ENCODE results near the gene PDSS1.

PDSS1 gene

DNA sequence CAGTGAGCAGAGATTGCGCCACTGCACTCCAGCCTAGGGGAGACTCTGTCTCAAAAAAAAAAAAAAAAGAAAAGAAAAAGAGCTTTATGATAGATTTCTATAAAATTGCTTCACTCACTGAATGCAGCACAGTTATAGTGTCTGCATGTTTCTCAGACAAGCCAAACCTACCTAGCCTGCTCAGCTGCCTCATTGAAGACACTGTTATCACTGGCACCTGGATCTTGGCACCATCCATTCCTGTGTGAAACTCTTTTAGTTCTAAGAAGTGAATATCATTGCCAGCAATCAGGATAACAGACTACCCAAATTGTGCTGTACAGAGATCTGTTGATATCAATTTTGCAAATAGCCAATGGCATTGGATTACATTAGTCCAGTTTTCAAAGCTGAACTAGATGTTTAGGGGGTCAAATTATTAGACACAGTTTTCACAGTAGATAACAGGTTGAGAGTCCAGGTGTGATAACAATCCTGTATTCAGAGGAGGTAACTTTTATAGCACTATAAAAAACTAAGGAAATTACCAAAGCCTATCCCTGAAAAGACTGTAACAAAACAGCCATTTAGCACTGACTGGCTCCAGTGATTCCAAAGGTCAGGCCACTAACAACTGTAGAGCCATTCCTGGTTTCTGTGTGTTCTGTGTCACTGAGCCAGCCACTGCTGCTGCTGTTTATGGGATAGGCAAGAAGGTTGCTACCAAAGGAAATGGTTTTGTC, 17.1 kb downstream of the PDSS1 start:
- H3K4me2 ChIP-seq (ENCODE audit: low read depth, low read length, poor library complexity, severe bottlenecking): no peak overlapping the region
- H2AFZ ChIP-seq (ENCODE audit: low read length): no peak overlapping the region
- no peaks in the 10 kb centered on the region for H3K9me2 ChIP-seq (replicated peaks; ENCODE audit: low read depth, low read length)
- H3K9me3 ChIP-seq (ENCODE audit: insufficient read depth, low read depth, low read length): no peaks in the 10 kb centered on the region
- H3K79me2 ChIP-seq (ENCODE audit: insufficient read depth, low read length): no peaks in the 10 kb centered on the region
- no peaks in the 10 kb centered on the region for H3F3A ChIP-seq (ENCODE audit: low read depth)
- no peaks in the 10 kb centered on the region for H4K20me1 ChIP-seq (ENCODE audit: insufficient read depth, low read length, poor library complexity, severe bottlenecking)
- H3K4me3 ChIP-seq (ENCODE audit: low read length, poor library complexity, severe bottlenecking): no peak overlapping the region
- no peak overlapping the region for H3K9ac ChIP-seq (ENCODE audit: low read depth, low read length, poor library complexity, severe bottlenecking)
- peaks cover 30% of the 10 kb centered on the region; the same call in 1 of the 2 replicates for H3K36me3 ChIP-seq (ENCODE audit: insufficient read depth, low read length)
- no peaks in the 10 kb centered on the region for H3K4me1 ChIP-seq (ENCODE audit: insufficient read depth, low read length, poor library complexity, severe bottlenecking)
- TF ChIP-seq, protein P1, sequence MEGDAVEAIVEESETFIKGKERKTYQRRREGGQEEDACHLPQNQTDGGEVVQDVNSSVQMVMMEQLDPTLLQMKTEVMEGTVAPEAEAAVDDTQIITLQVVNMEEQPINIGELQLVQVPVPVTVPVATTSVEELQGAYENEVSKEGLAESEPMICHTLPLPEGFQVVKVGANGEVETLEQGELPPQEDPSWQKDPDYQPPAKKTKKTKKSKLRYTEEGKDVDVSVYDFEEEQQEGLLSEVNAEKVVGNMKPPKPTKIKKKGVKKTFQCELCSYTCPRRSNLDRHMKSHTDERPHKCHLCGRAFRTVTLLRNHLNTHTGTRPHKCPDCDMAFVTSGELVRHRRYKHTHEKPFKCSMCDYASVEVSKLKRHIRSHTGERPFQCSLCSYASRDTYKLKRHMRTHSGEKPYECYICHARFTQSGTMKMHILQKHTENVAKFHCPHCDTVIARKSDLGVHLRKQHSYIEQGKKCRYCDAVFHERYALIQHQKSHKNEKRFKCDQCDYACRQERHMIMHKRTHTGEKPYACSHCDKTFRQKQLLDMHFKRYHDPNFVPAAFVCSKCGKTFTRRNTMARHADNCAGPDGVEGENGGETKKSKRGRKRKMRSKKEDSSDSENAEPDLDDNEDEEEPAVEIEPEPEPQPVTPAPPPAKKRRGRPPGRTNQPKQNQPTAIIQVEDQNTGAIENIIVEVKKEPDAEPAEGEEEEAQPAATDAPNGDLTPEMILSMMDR (conservative IDR thresholded peaks at IDR 0.05; ENCODE audit: low read length): no peak
- no peak for TF ChIP-seq EZH2phosphoT487 (IDR thresholded peaks at IDR 0.05; ENCODE audit: borderline replicate concordance)
- no peaks in the 10 kb centered on the region for H3K27me3 ChIP-seq (ENCODE audit: insufficient read depth, low read length, poor library complexity, severe bottlenecking)

DNA sequence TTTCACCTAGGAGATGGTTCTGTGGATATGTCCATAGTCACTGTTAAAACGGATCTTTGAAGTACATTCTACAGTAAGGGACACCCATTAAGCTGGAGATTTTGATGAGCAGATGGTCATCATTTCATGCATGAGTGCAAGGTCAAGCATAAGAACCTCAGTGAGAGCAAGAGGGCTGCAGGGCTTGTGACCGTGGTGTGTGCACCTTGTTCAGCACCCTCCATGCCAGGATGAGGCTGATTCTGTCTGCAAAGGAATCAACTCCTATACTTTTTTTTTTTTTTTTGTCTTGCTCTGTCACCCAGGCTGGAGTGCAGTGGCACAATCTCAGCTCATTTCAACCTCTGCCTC, 17.6 kb downstream of the PDSS1 start:
- no peaks in the 10 kb centered on the region for H3K9me3 ChIP-seq (ENCODE audit: insufficient read depth, low read depth, low read length)
- H4K20me1 ChIP-seq (ENCODE audit: insufficient read depth, low read length, poor library complexity, severe bottlenecking): no peaks in the 10 kb centered on the region
- H2AFZ ChIP-seq (ENCODE audit: low read length): no peak overlapping the region
- no peaks in the 10 kb centered on the region for H3K79me2 ChIP-seq (ENCODE audit: insufficient read depth, low read length)
- peaks cover 28% of the 10 kb centered on the region; the same call in 1 of the 2 replicates for H3K36me3 ChIP-seq (ENCODE audit: insufficient read depth, low read length)
- no peaks in the 10 kb centered on the region for H3K27me3 ChIP-seq (ENCODE audit: insufficient read depth, low read length, poor library complexity, severe bottlenecking)
- H3K4me3 ChIP-seq (ENCODE audit: low read length, poor library complexity, severe bottlenecking): no peak overlapping the region
- H3K4me2 ChIP-seq (ENCODE audit: low read depth, low read length, poor library complexity, severe bottlenecking): no peak overlapping the region
- H3K4me1 ChIP-seq (ENCODE audit: insufficient read depth, low read length, poor library complexity, severe bottlenecking): no peaks in the 10 kb centered on the region
- H3K9me2 ChIP-seq (replicated peaks; ENCODE audit: low read depth, low read length): no peaks in the 10 kb centered on the region
- no peak overlapping the region for H3K9ac ChIP-seq (ENCODE audit: low read depth, low read length, poor library complexity, severe bottlenecking)
- TF ChIP-seq EZH2phosphoT487 (IDR thresholded peaks at IDR 0.05; ENCODE audit: borderline replicate concordance): no peak
- TF ChIP-seq, protein P1 (conservative IDR thresholded peaks at IDR 0.05; ENCODE audit: low read length): no peak
- H3F3A ChIP-seq (ENCODE audit: low read depth): no peaks in the 10 kb centered on the region

DNA sequence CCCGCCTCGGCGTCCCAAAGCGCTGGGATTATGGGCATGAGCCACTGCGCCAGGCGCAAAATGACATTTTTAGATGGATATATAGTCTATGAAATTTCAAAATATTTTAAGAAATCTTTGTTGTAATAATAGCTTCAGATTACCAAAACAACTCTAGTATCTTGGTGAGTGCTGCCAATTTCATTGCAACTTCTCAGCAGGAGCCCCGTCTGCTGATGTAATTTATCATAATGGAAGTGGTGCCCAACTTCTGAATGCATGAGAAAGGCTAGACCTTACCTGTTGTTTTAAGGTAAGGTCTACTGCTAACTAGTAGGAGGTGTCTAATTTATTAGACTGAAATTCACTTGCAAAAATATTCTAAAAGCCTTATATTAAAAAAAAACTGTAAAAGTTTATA, 20.0 kb downstream of the PDSS1 start:
- H3K4me3 ChIP-seq (ENCODE audit: low read length, poor library complexity, severe bottlenecking): no peak overlapping the region
- no peaks in the 10 kb centered on the region for H3F3A ChIP-seq (ENCODE audit: low read depth)
- no peaks in the 10 kb centered on the region for H3K9me2 ChIP-seq (replicated peaks; ENCODE audit: low read depth, low read length)
- H3K9me3 ChIP-seq (ENCODE audit: insufficient read depth, low read depth, low read length): no peaks in the 10 kb centered on the region
- H3K9ac ChIP-seq (ENCODE audit: low read depth, low read length, poor library complexity, severe bottlenecking): no peak overlapping the region
- no peak overlapping the region for H2AFZ ChIP-seq (ENCODE audit: low read length)
- no peak overlapping the region for H3K4me2 ChIP-seq (ENCODE audit: low read depth, low read length, poor library complexity, severe bottlenecking)
- TF ChIP-seq EZH2phosphoT487 (IDR thresholded peaks at IDR 0.05; ENCODE audit: borderline replicate concordance): no peak
- TF ChIP-seq, protein P1 (conservative IDR thresholded peaks at IDR 0.05; ENCODE audit: low read length): no peak
- no peaks in the 10 kb centered on the region for H3K27me3 ChIP-seq (ENCODE audit: insufficient read depth, low read length, poor library complexity, severe bottlenecking)
- H3K36me3 ChIP-seq (ENCODE audit: insufficient read depth, low read length): peaks cover 34% of the 10 kb centered on the region; the same call in 1 of the 2 replicates
- no peaks in the 10 kb centered on the region for H3K4me1 ChIP-seq (ENCODE audit: insufficient read depth, low read length, poor library complexity, severe bottlenecking)
- H3K79me2 ChIP-seq (ENCODE audit: insufficient read depth, low read length): no peaks in the 10 kb centered on the region
- no peaks in the 10 kb centered on the region for H4K20me1 ChIP-seq (ENCODE audit: insufficient read depth, low read length, poor library complexity, severe bottlenecking)
